Activated T-cell treated with anti-CD3 and anti-CD28 coated beads, Interleukin-2, amount 50 U/mL, for 72 hours (primary cell): ENCODE results near the gene CDC42BPB. TPM values are rescaled to one million over a fixed set of nuclear protein-coding genes. Genes with fewer than 3 reads are reported as not detected.
A peak's percentile ranks its signal among the peaks of the same experiment; 100 is the strongest.
"Not testable (repeated sequence)": the region's sequence is repeated elsewhere in the genome, so short reads cannot be mapped to it uniquely, and the experiment has no call there.

ENCODE experiments used
- ATAC-seq, 2 donors: fragments of 150-1000 bp; cut with Tn5 transposase; replicated peaks in 1 of 2; 2 replicates each; pipeline ENCODE4 v1.10.0; 2021; ENCODE audit warnings: moderate library complexity in 2 of 2, mild to moderate bottlenecking in 1 of 2
- DNase-seq, 2 donors: peaks; one replicate each; pipeline ENCODE4 v3.0.0; 2021 to 2022; ENCODE audit warnings: mixed read lengths in 1 of 2
- H3K27ac Mint-ChIP-seq: one replicate; pipeline ENCODE4 v1.8.0; 2022; ENCODE audit warnings: mild to moderate bottlenecking, moderate library complexity, mixed read lengths
- H3K27me3 Mint-ChIP-seq: one replicate; pipeline ENCODE4 v1.8.0; 2022; ENCODE audit warnings: low read depth, mixed read lengths
- H3K36me3 Mint-ChIP-seq, 2 donors: one replicate each; pipeline ENCODE4 v1.8.0; 2022; ENCODE audit warnings: mixed read lengths in 2 of 2, mild to moderate bottlenecking in 1 of 2; ENCODE audit not compliant: insufficient read depth in 2 of 2
- H3K4me1 Mint-ChIP-seq: one replicate; pipeline ENCODE4 v1.8.0; 2022; ENCODE audit warnings: low read depth, mixed read lengths
- H3K4me3 Mint-ChIP-seq, 2 donors: one replicate each; pipeline ENCODE4 v1.8.0; 2022; ENCODE audit warnings: mild to moderate bottlenecking in 2 of 2, mixed read lengths in 2 of 2, moderate library complexity in 2 of 2
- H3K9me3 Mint-ChIP-seq, 2 donors: one replicate each; pipeline ENCODE4 v1.8.0; 2022; ENCODE audit warnings: mixed read lengths in 2 of 2
- total RNA-seq, 2 donors: library from RNA; stranded (reverse); gene quantifications; one replicate each; pipeline ENCODE4 v1.2.3, GENCODE V29; 2022

CDC42BPB gene
- total RNA-seq, 2 donors from 2014 or later: 3.7 to 5.4 TPM

GRCh38 chr14:102900631-102901571 is 156.4 kb downstream of the CDC42BPB start:
- Mint-ChIP-seq H3K9me3 (no peaks in the 10 kb centered on the region), H3K4me1 (peaks cover 31% of the 10 kb centered on the region), H3K4me3 (no peak overlapping the region), H3K36me3 (peaks cover 11 to 39% of the 10 kb centered on the region in 2 donors), H3K27ac (peak overlapping the region; percentile 59), H3K27me3 (no peaks in the 10 kb centered on the region)
- no peak for DNase-seq
- peak in 1 of 2 donors; percentile 27 for ATAC-seq

- H3K27me3 Mint-ChIP-seq: no peaks in the 10 kb centered on the region
- DNase-seq: no peak
- no peak for ATAC-seq
- peak overlapping the region; percentile 80 for H3K27ac Mint-ChIP-seq
- peaks cover 31% of the 10 kb centered on the region for H3K4me1 Mint-ChIP-seq
- H3K36me3 Mint-ChIP-seq: peaks cover 12 to 37% of the 10 kb centered on the region in 2 donors
- no peak overlapping the region for H3K4me3 Mint-ChIP-seq
- H3K9me3 Mint-ChIP-seq: no peaks in the 10 kb centered on the region
Measured at GRCh38 chr14:102899516-102899900, 157.8 kb downstream of the CDC42BPB start.

- peak overlapping the region; percentile 30 for H3K27ac Mint-ChIP-seq
- no peak for DNase-seq
- H3K4me1 Mint-ChIP-seq: peaks cover 31% of the 10 kb centered on the region
- H3K36me3 Mint-ChIP-seq: peaks cover 12 to 39% of the 10 kb centered on the region in 2 donors
- H3K27me3 Mint-ChIP-seq: no peaks in the 10 kb centered on the region
- ATAC-seq: no peak
- H3K4me3 Mint-ChIP-seq: no peak overlapping the region
- H3K9me3 Mint-ChIP-seq: no peaks in the 10 kb centered on the region
Measured at GRCh38 chr14:102898776-102899515, 158.4 kb downstream of the CDC42BPB start.

- Mint-ChIP-seq H3K36me3 (peaks cover 12 to 37% of the 10 kb centered on the region in 2 donors), H3K4me3 (no peak overlapping the region), H3K4me1 (peaks cover 31% of the 10 kb centered on the region), H3K27ac (no peak overlapping the region), H3K9me3 (no peaks in the 10 kb centered on the region), H3K27me3 (no peaks in the 10 kb centered on the region)
- ATAC-seq (no peak), DNase-seq (no peak)
Measured at GRCh38 chr14:102898298-102898697, 159.1 kb downstream of the CDC42BPB start.

DNA sequence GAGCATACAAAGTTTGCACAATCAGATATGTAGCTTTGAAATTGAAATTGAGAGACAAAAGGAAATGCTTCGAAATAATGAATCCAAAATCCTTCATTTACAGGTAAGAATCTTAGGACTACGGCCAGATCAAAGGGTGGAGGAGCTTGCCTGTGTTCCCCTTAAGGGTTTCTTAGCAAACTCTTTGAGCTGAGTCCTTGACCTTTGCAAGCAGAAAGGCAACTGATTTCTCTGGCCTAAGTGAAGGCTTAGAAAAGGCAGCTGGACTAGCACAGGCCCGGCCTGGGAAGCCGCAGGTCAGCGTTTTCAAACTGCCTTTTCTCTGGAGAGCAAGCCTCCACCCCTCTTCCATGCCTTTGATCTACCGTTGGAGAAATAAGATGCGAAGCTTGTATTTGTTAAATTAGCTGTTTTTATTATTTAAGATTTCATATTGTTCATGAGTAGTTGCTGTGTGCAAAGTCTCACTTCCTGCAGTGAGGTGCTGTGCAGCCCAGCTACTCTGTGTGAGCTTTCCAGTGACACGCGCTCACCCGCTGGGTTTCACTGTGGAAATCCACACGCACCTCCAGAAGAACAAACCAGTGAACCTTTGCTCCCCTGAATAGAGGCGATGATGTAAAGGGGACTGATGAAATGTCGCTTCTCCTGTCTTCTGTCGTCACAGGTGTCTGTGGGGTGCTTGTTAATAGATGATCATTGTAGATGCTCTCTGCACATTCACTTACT is 159.9 kb downstream of the CDC42BPB start:
- Mint-ChIP-seq H3K36me3 (peaks cover 9 to 36% of the 10 kb centered on the region in 2 donors), H3K27me3 (no peaks in the 10 kb centered on the region), H3K4me1 (peaks cover 28% of the 10 kb centered on the region), H3K9me3 (no peaks in the 10 kb centered on the region), H3K27ac (no peak overlapping the region), H3K4me3 (no peak overlapping the region)
- ATAC-seq (no peak), DNase-seq (no peak)

- not testable (repeated sequence) for H3K27ac Mint-ChIP-seq, ATAC-seq, H3K9me3 Mint-ChIP-seq, H3K27me3 Mint-ChIP-seq, DNase-seq, H3K4me3 Mint-ChIP-seq
- peaks cover 9 to 37% of the 10 kb centered on the region in 2 donors for H3K36me3 Mint-ChIP-seq
- peaks cover 28% of the 10 kb centered on the region for H3K4me1 Mint-ChIP-seq
Measured at GRCh38 chr14:102896735-102897134, 160.6 kb downstream of the CDC42BPB start.

- DNase-seq: no peak
- H3K27ac Mint-ChIP-seq: no peak overlapping the region
- peaks cover 14% of the 10 kb centered on the region for H3K4me1 Mint-ChIP-seq
- H3K4me3 Mint-ChIP-seq: no peak overlapping the region
- no peaks in the 10 kb centered on the region for H3K27me3 Mint-ChIP-seq
- ATAC-seq: peak in 1 of 2 donors; percentile 30
- no peaks in the 10 kb centered on the region for H3K9me3 Mint-ChIP-seq
- peaks cover 5 to 40% of the 10 kb centered on the region in 2 donors for H3K36me3 Mint-ChIP-seq
Measured at GRCh38 chr14:102893452-102893851, 163.9 kb downstream of the CDC42BPB start.

DNA sequence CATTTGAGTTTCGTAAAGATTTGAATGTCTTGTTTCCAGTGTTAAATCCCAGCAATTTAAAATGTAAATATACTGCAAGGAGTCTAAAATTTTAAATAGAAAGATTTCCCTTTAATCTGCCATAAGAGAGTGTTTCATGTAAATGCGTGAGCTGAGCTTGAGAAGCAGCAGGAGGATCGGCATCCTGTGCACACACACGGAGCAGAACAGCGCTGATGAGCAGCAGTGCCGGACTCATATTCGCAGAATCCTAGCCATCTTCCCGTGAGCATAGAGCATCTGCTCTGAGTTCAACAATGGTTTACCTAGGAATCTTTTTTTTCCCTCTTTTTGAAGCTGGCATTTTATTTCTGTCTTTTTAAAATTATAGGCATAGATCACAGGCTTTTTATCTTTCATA is 164.7 kb downstream of the CDC42BPB start:
- no peak for ATAC-seq
- H3K9me3 Mint-ChIP-seq: no peaks in the 10 kb centered on the region
- peaks cover 8% of the 10 kb centered on the region for H3K4me1 Mint-ChIP-seq
- H3K36me3 Mint-ChIP-seq: peaks cover 5 to 42% of the 10 kb centered on the region in 2 donors
- no peak overlapping the region for H3K4me3 Mint-ChIP-seq
- H3K27me3 Mint-ChIP-seq: no peaks in the 10 kb centered on the region
- no peak for DNase-seq
- peak overlapping the region; percentile 57 for H3K27ac Mint-ChIP-seq

DNA sequence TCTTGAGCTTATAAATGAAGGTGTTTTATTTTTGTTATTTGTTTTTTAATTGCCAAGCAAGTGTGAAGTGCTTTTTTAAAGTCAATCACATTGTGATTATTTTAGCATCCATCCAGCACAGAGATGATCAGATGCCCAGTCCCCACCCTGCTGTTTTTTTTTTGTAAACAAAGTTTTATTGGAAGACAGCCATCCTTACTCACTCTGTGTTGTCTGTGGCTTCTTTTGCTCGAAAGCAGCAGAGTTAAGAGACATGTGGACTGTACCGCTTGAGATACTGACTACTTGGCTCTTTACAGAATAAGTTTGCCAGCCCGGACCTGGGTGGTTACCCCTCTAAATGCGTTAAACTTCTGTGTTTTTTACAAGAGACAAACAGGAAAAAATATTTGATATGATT is 165.8 kb downstream of the CDC42BPB start:
- DNase-seq (no peak), ATAC-seq (no peak)
- no peaks in the 10 kb centered on the region for H3K9me3 Mint-ChIP-seq
- no peak overlapping the region for H3K4me3 Mint-ChIP-seq
- no peaks in the 10 kb centered on the region for H3K27me3 Mint-ChIP-seq
- peaks cover 5 to 44% of the 10 kb centered on the region in 2 donors for H3K36me3 Mint-ChIP-seq
- peaks cover 5% of the 10 kb centered on the region for H3K4me1 Mint-ChIP-seq
- peak overlapping the region; percentile 50 for H3K27ac Mint-ChIP-seq

DNA sequence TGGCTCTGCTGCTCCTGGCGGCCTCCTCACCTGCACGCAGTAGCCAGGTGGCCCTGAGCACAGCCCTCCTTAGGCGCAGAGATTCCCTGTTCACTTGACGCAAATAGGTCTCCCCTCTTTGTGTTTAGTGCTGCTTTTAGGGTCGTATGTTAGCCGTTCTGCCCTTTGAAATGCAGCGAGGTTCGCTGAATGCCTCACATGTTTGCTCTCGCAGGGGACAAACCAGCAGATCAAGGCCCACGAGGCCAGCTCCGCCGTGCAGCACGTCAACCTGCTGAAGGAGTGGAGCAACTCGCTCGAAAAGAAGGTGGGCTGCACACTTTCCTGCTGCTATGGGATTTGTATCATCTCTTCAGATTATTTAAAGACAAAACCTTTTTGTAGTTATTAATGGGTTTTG is 166.2 kb downstream of the CDC42BPB start:
- no peaks in the 10 kb centered on the region for H3K27me3 Mint-ChIP-seq
- ATAC-seq: no peak
- H3K27ac Mint-ChIP-seq: no peak overlapping the region
- peaks cover 5 to 45% of the 10 kb centered on the region in 2 donors for H3K36me3 Mint-ChIP-seq
- DNase-seq: no peak
- peaks cover 5% of the 10 kb centered on the region for H3K4me1 Mint-ChIP-seq
- no peak overlapping the region for H3K4me3 Mint-ChIP-seq
- H3K9me3 Mint-ChIP-seq: no peaks in the 10 kb centered on the region

- ATAC-seq (no peak), DNase-seq (no peak)
- Mint-ChIP-seq H3K36me3 (peaks cover 3 to 47% of the 10 kb centered on the region in 2 donors), H3K4me3 (no peak overlapping the region), H3K9me3 (no peaks in the 10 kb centered on the region), H3K27ac (no peak overlapping the region), H3K27me3 (no peaks in the 10 kb centered on the region), H3K4me1 (peaks cover 5% of the 10 kb centered on the region)
Measured at GRCh38 chr14:102889615-102890014, 167.7 kb downstream of the CDC42BPB start.

DNA sequence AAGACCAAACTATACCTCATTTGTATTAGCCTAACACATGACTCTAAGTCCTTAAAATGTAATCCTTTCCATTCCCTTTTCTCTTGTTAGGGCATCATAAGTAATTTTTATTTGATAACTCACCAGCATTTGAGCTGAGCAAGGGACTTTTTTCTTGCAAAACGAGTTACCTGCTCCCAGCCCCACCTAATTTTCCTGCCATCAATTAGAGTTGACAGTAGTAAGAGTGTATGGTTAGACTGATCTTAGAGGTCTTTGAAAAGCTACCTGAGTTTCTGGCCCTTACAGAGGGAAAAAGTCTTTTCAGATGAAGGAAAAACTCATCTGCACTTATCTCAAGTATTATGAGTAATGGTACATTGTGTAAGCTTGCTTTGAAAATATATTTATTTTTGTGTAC is 168.6 kb downstream of the CDC42BPB start:
- no peak overlapping the region for H3K4me3 Mint-ChIP-seq
- no peak for ATAC-seq
- no peak for DNase-seq
- H3K36me3 Mint-ChIP-seq: peaks cover 4 to 49% of the 10 kb centered on the region in 2 donors
- no peak overlapping the region for H3K27ac Mint-ChIP-seq
- no peaks in the 10 kb centered on the region for H3K9me3 Mint-ChIP-seq
- H3K4me1 Mint-ChIP-seq: peaks cover 10% of the 10 kb centered on the region
- no peaks in the 10 kb centered on the region for H3K27me3 Mint-ChIP-seq
